Activated T-cell treated with anti-CD3 and anti-CD28 coated beads for 1 hour (primary cell): ENCODE results near the gene SERPINA3.
"Not testable (repeated sequence)": the region's sequence is repeated elsewhere in the genome, so short reads cannot be mapped to it uniquely, and the experiment has no call there.

Source experiments
- DNase-seq: peaks from one replicate; pipeline ENCODE4 v3.0.0-alpha.2; 2020; ENCODE audit warnings: low read depth

Gene SERPINA3

GRCh38 chr14:94612174-94612573 lies at the start of gene SERPINA3:
TSS of gene SERPINA3 (plus strand) at chr14:94612391. CDS start at chr14:94614442, 2,051 bp downstream.
- DNase-seq, result no peak

DNA sequence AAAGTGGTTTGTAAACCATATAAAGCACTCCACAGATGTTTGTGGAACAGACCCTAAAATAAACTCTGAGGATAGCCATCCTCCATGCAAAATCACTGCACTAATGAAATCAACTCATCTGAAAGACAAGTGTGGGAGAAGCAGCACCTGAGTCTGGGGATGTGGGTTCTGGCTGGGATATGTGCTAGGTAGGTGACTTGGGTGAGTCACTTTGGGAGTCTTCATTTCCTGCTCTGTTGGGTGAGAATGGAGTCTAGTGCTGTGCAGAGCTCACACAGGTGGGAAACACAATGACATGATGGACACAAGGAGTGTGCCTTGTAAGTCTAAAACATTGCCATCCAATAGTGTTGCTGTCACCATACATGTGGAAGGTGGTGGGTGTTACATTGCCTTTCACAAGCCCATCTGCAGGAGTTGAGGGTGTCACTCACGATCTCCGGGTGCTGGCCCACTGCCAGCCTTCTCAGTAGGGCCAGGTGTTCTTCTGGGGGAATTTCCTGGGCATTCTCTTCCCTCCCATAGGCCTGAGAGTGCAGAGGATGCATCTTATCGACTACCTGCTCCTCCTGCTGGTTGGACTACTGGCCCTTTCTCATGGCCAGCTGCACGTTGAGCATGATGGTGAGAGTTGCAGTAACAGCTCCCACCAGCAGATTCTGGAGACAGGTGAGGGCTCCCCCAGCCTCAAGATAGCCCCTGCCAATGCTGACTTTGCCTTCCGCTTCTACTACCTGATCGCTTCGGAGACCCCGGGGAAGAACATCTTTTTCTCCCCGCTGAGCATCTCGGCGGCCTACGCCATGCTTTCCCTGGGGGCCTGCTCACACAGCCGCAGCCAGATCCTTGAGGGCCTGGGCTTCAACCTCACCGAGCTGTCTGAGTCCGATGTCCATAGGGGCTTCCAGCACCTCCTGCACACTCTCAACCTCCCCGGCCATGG lies 49.0 kb upstream of the SERPINA3 start:
- DNase-seq, result no peak

GRCh38 chr14:94564381-94564780 lies 47.8 kb upstream of the SERPINA3 start:
- DNase-seq, result no peak

- DNase-seq, result no peak
Observed at GRCh38 chr14:94568186-94568585, 44.0 kb upstream of the SERPINA3 start.

GRCh38 chr14:94569381-94570001 lies 42.7 kb upstream of the SERPINA3 start:
- DNase-seq, result no peak

DNA sequence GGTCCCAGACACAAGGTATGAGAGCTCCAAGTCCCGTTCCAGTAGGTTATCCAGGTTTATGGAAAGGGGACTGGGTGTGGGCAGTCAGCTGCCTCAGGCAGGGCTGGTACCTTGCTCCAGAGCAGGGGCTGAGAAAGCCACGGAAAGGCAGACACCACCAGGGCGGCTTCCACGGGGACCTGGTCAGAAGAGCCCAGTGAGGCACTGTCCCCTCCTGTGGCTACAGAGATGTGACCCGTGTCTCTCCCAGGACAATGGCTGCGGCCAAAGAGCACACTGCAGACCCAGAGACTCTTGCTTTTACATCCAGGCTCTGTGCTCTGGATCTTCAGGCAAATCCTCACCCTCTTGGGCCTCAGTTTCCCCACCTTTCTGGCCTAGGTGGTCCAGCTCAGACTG lies 42.2 kb upstream of the SERPINA3 start:
- DNase-seq, result no peak

- no peak for DNase-seq
Observed at GRCh38 chr14:94570440-94570839, 41.8 kb upstream of the SERPINA3 start.

DNA sequence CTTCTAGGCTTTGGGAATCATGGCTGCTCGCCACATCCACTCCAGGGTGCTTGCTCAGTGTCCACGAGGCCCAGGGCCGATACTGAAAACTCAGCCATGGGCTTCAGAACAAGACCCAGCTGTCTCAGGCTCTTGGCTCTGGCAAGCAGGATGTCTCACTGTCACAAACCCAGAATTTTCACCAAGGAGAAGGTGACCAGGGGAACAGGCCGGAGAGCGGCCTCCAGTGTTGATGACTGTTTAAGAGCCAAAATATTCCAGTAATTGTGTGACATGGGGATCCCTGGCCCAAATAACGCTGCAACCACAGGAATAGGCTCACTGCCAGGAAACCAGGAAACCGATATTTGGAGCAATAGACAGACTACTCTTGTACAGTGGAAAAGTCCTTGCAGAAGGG lies 40.8 kb upstream of the SERPINA3 start:
- no peak for DNase-seq

GRCh38 chr14:94571950-94572349 lies 40.2 kb upstream of the SERPINA3 start:
- DNase-seq, result no peak

DNA sequence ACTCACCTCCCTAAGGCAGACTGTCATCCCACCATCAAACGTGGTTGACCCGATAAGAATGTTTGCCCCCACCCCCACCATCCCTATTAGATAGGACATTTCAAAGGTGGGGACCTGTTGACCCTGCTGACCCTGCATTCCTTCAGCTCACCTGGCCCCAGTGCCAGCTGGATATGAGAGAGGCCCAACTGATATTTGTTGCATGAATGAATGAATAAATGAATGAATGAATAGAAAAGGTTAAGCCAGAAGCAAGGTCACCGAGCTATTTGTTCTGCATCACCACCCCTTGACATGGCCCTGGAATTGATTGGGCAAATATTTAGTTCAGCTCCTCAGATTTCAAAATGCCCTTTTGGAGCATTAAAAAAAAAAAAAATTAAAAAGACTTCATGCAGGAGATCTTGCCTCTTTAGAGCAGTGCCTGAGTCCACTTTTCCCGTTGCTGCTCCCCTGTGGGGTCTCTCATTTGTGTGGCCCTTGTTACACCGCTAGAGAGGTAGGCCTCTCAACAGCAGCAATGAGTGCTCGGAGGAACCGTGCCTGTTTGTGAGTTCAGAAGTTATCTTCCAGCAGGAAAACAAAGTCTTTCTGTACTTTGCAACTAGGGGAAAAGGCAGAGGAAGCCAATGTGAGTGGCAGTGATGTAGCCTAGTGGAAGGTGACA lies 39.4 kb upstream of the SERPINA3 start:
- DNase-seq, result no peak

DNA sequence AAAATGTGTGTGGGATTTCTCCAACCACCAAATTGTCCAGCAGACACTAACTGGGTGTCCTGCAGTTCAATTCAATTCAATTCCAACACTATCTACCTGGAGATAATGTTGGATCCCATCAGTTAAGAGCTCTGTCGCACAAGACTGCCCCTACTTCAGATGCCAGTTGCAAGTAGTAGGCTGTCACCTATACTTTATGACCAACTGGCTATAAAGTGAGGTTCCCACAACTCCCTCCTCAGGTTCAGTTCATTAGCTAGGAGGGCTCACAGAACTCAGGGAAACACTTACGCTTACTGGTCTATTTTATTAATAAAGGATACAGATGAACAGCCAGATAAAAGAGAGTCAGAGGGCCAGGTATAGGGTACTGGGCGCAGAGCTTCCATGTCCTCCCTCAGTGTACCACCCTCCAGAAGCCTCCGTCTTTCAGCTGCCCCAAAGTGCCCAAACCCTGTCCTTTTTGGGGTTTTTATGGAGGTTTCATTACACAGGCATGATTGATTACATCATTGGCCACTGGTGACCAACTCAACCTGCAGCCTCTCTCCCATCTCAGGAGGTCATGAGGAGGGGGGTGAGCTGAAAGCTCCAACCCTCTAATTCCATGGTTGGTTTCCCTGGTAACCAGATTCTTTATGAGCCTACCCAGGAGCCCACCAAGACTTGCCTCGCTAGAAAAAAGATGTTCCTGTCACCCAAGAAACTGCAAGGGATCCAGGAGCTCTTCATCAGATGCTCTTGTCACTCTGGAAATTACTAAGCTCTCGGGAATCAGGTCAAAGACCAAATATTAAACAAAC lies 38.5 kb upstream of the SERPINA3 start:
- DNase-seq, result no peak

GRCh38 chr14:94574336-94574735 lies 37.9 kb upstream of the SERPINA3 start:
- no peak for DNase-seq

GRCh38 chr14:94575730-94576585 lies 36.2 kb upstream of the SERPINA3 start:
- DNase-seq, result no peak

DNA sequence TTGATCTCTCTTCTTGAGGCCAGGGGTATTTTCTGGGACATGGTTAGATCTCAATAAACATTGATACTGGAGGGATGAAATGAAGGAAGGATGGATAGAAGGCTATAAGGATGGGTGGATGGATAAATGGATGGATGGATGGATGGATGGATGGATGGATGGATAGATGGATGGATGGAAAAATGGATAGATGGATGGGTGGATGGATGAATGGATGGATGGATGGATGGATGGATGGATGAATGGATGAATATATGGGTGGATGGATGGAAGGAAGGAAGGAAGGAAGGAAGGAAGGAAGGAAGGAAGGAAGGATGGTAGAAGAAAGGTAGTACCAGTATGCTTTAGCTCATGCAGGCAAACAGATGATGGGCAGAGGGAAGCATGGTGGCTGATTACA lies 34.7 kb upstream of the SERPINA3 start:
- not testable (repeated sequence) for DNase-seq

DNA sequence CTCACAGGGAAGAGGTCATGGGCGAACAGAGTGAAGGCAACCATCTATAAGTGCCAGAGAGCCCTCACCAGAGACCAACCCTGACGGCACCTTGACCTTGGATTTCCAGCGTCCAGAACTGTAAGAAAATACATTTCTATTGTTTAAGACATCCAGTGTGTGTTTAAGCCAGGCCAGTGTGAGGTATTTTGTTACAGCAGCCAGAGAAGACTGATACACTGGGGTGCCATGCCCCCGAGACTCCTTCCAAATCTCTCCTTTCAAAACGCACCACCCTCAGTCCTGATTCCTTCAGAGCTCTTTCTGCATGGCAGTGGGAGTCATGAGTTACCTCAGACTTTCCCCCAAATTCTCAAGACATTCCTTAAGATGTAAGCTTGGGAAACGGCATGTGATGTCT lies 33.5 kb upstream of the SERPINA3 start:
- no peak for DNase-seq

GRCh38 chr14:94581127-94581999 lies 30.8 kb upstream of the SERPINA3 start, which contains the start of gene SERPINA5:
TSS of gene SERPINA5 (plus strand) at chr14:94581426. CDS start at chr14:94587363, 5,937 bp downstream.
- DNase-seq, result no peak

GRCh38 chr14:94582199-94582750 lies 29.9 kb upstream of the SERPINA3 start:
- no peak for DNase-seq

DNA sequence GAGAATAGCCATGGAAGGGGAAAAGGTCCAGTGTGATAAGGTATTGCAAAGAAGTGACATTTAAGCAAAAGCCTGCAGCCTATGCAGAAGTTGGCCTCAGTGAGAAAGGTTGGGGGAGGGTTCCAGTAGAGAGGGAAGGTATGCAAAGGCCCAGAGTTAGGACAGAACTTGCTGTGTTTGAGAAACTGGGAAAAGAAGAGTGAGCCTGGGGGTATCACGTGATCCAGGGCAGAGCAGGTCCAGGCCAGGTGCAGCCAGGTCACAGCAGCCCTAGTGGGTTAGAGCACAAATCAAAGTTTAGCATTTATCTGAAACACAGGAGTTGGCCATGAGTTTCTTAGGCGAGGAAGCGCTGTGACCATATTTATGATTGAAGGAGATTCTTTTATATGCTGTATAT lies 29.3 kb upstream of the SERPINA3 start:
- no peak for DNase-seq

DNA sequence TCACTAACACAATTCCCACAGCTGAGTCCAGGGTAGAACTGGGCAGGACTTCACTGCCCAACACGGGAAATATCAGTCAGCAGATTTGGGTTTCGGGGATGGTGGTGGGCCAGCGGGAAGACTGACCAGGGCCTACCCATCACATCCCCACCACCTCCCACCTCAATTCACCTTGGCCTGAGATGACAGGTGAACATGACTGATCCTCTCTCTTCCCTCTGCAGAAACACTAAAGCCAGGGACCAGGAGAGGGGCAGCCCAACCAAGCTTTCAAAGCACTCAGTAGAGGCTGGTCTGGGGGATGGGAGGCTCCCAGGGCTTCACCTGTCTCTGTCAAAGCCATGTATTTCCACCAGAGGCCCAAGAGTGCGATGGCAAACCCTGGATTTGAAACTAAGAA lies 28.6 kb upstream of the SERPINA3 start:
- DNase-seq, result no peak
